CD4-positive, alpha-beta T cell (primary cell): ENCODE data around the gene TTC21A. TPM values are rescaled to one million over a fixed set of nuclear protein-coding genes. Genes with fewer than 3 reads are reported as not detected.

Experiments
- ATAC-seq: fragments of 200-7000 bp; cut with Tn5 transposase; one replicate; pipeline ENCODE4 v1.10.0; 2022; ENCODE audit warnings: mild to moderate bottlenecking; ENCODE audit not compliant: poor library complexity
- CTCF ChIA-PET: fragments of 350-600 bp; sonication (Branson Sonifier 250); formaldehyde crosslinking; loops from one replicate; lab custom pipeline; 2021; ENCODE audit warnings: antibody characterized with exemption, inconsistent platforms; lab: Charles Lee
- POLR2A ChIA-PET: fragments of 350-600 bp; sonication (Branson Sonifier 250); formaldehyde crosslinking; loops from one replicate; lab custom pipeline; 2021; ENCODE audit warnings: antibody characterized with exemption, inconsistent platforms; lab: Charles Lee
- DNase-seq, 14 experiments: peaks; one replicate each; pipeline ENCODE4 v3.0.0-alpha.2; 2013 to 2020; ENCODE audit warnings: mixed read lengths in 2 of 14
- H3K27ac ChIP-seq, 2 donors: one replicate each; pipeline versions ENCODE4 v1.5.1 to v1.7.0; 2013; ENCODE audit warnings: low read length in 2 of 2, low read depth in 1 of 2, mild to moderate bottlenecking in 1 of 2
- H3K27me3 ChIP-seq, 2 experiments: 1 replicate in 1 of 2; 2 replicates in 1 of 2; pipeline versions ENCODE4 v1.6.1 to v1.7.0; 2013; ENCODE audit warnings: low read length in 2 of 2, control low read depth in 1 of 2, mild to moderate bottlenecking in 1 of 2, moderate library complexity in 1 of 2; ENCODE audit not compliant: insufficient read depth in 2 of 2, control insufficient read depth in 1 of 2
- H3K36me3 ChIP-seq: one replicate; pipeline ENCODE4 v1.6.1; 2013; ENCODE audit warnings: low read length, control low read depth; ENCODE audit not compliant: insufficient read depth
- H3K4me1 ChIP-seq: one replicate; pipeline ENCODE4 v1.6.1; 2013; ENCODE audit warnings: low read length, control low read depth; ENCODE audit not compliant: insufficient read depth
- H3K4me3 ChIP-seq: one replicate; pipeline ENCODE4 v1.5.1; 2013; ENCODE audit warnings: mild to moderate bottlenecking, low read length, moderate library complexity
- H3K9me3 ChIP-seq, 2 experiments: 1 replicate in 1 of 2; 2 replicates in 1 of 2; pipeline versions ENCODE4 v1.6.1 to v1.7.0; 2013; ENCODE audit warnings: low read length in 2 of 2, mild to moderate bottlenecking in 2 of 2, control low read depth in 1 of 2, moderate library complexity in 1 of 2; ENCODE audit not compliant: control insufficient read depth in 1 of 2, insufficient read depth in 1 of 2
- H3K27ac Mint-ChIP-seq: one replicate; pipeline ENCODE4 v1.8.0; 2020; ENCODE audit warnings: mixed read lengths
- H3K27me3 Mint-ChIP-seq: one replicate; pipeline ENCODE4 v1.8.0; 2021; ENCODE audit warnings: mixed read lengths
- H3K36me3 Mint-ChIP-seq: one replicate; pipeline ENCODE4 v1.8.0; 2021; ENCODE audit warnings: low read depth, mixed read lengths
- H3K4me1 Mint-ChIP-seq: one replicate; pipeline ENCODE4 v1.8.0; 2021; ENCODE audit warnings: low read depth, mixed read lengths
- H3K4me3 Mint-ChIP-seq: one replicate; pipeline ENCODE4 v1.8.0; 2020; ENCODE audit warnings: mild to moderate bottlenecking, mixed read lengths
- H3K9me3 Mint-ChIP-seq: one replicate; pipeline ENCODE4 v1.8.0; 2020; ENCODE audit warnings: mixed read lengths
- intact Hi-C, 2 experiments: fragments of 100-400 bp; cut with DNase I in 1 of 2; cut with micrococcal nuclease in 1 of 2; formaldehyde crosslinking; loops; one replicate each; pipeline versions ENCODE4 v1.15.1 to v1.9.0; 2023 to 2025; cut with DNase I, micrococcal nuclease
- total RNA-seq, 174 experiments: library from RNA in 2 of 174; stranded (reverse) in 2 of 174; gene quantifications; one replicate each; pipeline ENCODE4 v1.2.3 and lab custom pipeline; 2021 to 2026
- TF ChIP-seq, protein P1 (sequence below): fragments of 200-600 bp; IDR thresholded peaks from one replicate; pipeline ENCODE4 v1.8.0; 2022; ENCODE audit warnings: antibody characterized with exemption, mild to moderate bottlenecking

TTC21A gene
- total RNA-seq, 2 experiments from 2014 or later = 4.1 to 5.2 TPM

- Histone ChIP-seq H3K36me3 (peaks cover 67% of the 10 kb centered on the region), H3K4me1 (no peaks in the 10 kb centered on the region), H3K9me3 (no peaks in the 10 kb centered on the region), H3K4me3 (no peak overlapping the region), H3K27ac (no peak overlapping the region), H3K27me3 (no peaks in the 10 kb centered on the region)
- POLR2A ChIA-PET = no interaction called here
- TF ChIP-seq, protein P1, sequence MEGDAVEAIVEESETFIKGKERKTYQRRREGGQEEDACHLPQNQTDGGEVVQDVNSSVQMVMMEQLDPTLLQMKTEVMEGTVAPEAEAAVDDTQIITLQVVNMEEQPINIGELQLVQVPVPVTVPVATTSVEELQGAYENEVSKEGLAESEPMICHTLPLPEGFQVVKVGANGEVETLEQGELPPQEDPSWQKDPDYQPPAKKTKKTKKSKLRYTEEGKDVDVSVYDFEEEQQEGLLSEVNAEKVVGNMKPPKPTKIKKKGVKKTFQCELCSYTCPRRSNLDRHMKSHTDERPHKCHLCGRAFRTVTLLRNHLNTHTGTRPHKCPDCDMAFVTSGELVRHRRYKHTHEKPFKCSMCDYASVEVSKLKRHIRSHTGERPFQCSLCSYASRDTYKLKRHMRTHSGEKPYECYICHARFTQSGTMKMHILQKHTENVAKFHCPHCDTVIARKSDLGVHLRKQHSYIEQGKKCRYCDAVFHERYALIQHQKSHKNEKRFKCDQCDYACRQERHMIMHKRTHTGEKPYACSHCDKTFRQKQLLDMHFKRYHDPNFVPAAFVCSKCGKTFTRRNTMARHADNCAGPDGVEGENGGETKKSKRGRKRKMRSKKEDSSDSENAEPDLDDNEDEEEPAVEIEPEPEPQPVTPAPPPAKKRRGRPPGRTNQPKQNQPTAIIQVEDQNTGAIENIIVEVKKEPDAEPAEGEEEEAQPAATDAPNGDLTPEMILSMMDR = no peak
- no peaks in the 10 kb centered on the region for H3K9me3 Mint-ChIP-seq
- CTCF ChIA-PET = interaction anchor here (0.7 kb wide), 1 partner anchor 9 kb away, joined by 3 read pairs; no protein-coding TSS in a partner anchor
- no peak overlapping the region for H3K4me3 Mint-ChIP-seq
- H3K36me3 Mint-ChIP-seq = peaks cover 90% of the 10 kb centered on the region
- no peaks in the 10 kb centered on the region for H3K27me3 Mint-ChIP-seq
- intact Hi-C loops = no loop called here
- no peak for ATAC-seq
- H3K27ac Mint-ChIP-seq = no peak overlapping the region
- DNase-seq = no peak
- peaks cover 4% of the 10 kb centered on the region for H3K4me1 Mint-ChIP-seq
Measured at GRCh38 chr3:39079530-39079929, 27.9 kb upstream of the TTC21A start.

DNA sequence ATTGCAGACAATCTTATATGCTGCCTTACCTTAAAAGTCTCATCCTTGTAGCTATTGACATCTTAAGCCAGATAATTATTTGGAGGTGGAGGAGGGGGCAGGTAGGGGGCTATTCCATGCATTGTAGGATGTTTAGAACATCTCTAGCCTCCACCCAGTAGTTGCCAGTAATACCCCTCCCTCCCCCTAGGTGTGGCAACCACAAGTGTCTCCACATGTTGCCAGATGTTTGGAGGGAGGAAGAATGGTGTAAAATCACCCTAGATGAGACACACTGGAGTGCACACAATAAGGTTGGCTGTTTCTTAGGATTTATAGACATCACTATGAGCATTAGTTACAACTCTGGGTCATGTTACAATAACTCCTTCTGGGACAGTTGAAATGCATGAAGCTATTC, 27.5 kb upstream of the TTC21A start:
- no peaks in the 10 kb centered on the region for H3K27me3 Mint-ChIP-seq
- ATAC-seq = no peak
- H3K4me3 ChIP-seq = no peak overlapping the region
- intact Hi-C loops = no loop called here
- H3K4me1 ChIP-seq = no peaks in the 10 kb centered on the region
- no peaks in the 10 kb centered on the region for H3K9me3 Mint-ChIP-seq
- no peak overlapping the region for H3K27ac ChIP-seq
- no peak for DNase-seq
- ChIA-PET POLR2A (no interaction called here), CTCF (interaction anchor here (0.7 kb wide), 1 partner anchor 9 kb away, joined by 3 read pairs; no protein-coding TSS in a partner anchor)
- peaks cover 88% of the 10 kb centered on the region for H3K36me3 Mint-ChIP-seq
- peak overlapping the region; percentile 1 for H3K27ac Mint-ChIP-seq
- H3K4me1 Mint-ChIP-seq = peaks cover 4% of the 10 kb centered on the region
- TF ChIP-seq, protein P1 = no peak
- H3K27me3 ChIP-seq = no peaks in the 10 kb centered on the region
- H3K9me3 ChIP-seq = no peaks in the 10 kb centered on the region
- H3K36me3 ChIP-seq = peaks cover 65% of the 10 kb centered on the region
- no peak overlapping the region for H3K4me3 Mint-ChIP-seq

DNA sequence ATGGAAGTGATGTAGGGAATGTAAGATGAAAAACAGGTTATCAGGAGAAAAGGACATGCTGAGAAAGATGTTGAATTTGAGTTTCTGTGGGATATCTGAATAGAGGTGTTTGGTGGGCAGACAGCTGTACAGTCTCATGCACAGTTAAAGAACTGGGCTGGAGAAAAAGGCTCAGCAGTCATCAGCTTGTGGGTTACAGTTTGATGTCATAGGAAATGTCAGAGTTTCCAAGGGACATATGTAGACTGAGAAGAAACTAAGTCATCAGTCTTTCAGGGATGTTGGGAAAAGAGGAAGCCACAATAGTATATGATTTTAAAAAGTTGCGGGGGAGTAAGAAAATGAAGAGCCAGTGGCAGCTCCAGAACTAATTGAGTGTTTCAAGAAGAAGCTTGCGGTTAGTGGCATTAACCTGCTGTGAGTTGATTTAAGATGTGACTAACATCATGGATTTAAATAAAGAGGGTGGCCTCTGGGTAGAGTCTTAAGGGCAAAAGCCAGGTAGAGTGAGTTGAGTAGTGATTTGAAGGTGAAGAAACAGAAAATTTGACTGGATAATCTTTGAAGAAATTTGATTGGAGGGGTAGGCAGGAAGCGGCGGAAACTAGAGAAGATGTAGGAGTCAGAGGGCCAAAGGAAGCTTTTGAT, 24.7 kb upstream of the TTC21A start:
- H3K4me1 ChIP-seq = no peaks in the 10 kb centered on the region
- DNase-seq (no peak), ATAC-seq (no peak)
- intact Hi-C loops = no loop called here
- peaks cover 64% of the 10 kb centered on the region for H3K36me3 ChIP-seq
- Mint-ChIP-seq H3K4me1 (peaks cover 4% of the 10 kb centered on the region), H3K4me3 (no peak overlapping the region), H3K9me3 (no peaks in the 10 kb centered on the region), H3K27ac (peak overlapping the region; percentile 22), H3K36me3 (peaks cover 86% of the 10 kb centered on the region), H3K27me3 (no peaks in the 10 kb centered on the region)
- H3K9me3 ChIP-seq = no peaks in the 10 kb centered on the region
- no peaks in the 10 kb centered on the region for H3K27me3 ChIP-seq
- ChIA-PET CTCF (no interaction called here), POLR2A (no interaction called here)
- H3K27ac ChIP-seq = no peak overlapping the region
- H3K4me3 ChIP-seq = no peak overlapping the region
- TF ChIP-seq, protein P1 = no peak
